Neuron (in vitro differentiated cells): ENCODE data around the gene NAPG.
"Not testable (repeated sequence)": the region's sequence is repeated elsewhere in the genome, so short reads cannot be mapped to it uniquely, and the experiment has no call there.

Experiments
- H2AFZ ChIP-seq: one replicate; pipeline ENCODE4 v1.6.1; 2013; ENCODE audit warnings: low read depth, mild to moderate bottlenecking, inconsistent platforms, low read length, moderate library complexity
- H3K27me3 ChIP-seq: one replicate; pipeline ENCODE4 v1.6.1; 2013; ENCODE audit warnings: low read length; ENCODE audit not compliant: insufficient read depth
- H3K36me3 ChIP-seq: one replicate; pipeline ENCODE4 v1.6.1; 2013; ENCODE audit warnings: low read length; ENCODE audit not compliant: insufficient read depth
- H3K4me1 ChIP-seq: one replicate; pipeline ENCODE4 v1.6.1; 2013; ENCODE audit warnings: low read length; ENCODE audit not compliant: insufficient read depth
- H3K4me3 ChIP-seq: 2 replicates; pipeline ENCODE4 v1.5.1; 2013; ENCODE audit warnings: mild to moderate bottlenecking, low read length, moderate library complexity
- H3K9me3 ChIP-seq: one replicate; pipeline ENCODE4 v1.6.1; 2013; ENCODE audit warnings: low read length

NAPG gene

GRCh38 chr18:10539124-10539523, 13.3 kb downstream of the NAPG start:
- H3K4me1 ChIP-seq, H3K4me3 ChIP-seq, H3K27me3 ChIP-seq, H3K9me3 ChIP-seq, H2AFZ ChIP-seq: not testable (repeated sequence)
- peaks cover 35% of the 10 kb centered on the region for H3K36me3 ChIP-seq

GRCh38 chr18:10543277-10543676, 17.4 kb downstream of the NAPG start:
- peaks cover 70% of the 10 kb centered on the region for H3K36me3 ChIP-seq
- no peaks in the 10 kb centered on the region for H3K9me3 ChIP-seq
- H3K4me1 ChIP-seq, result no peaks in the 10 kb centered on the region
- H3K27me3 ChIP-seq, result no peaks in the 10 kb centered on the region
- H3K4me3 ChIP-seq, result no peak overlapping the region
- no peak overlapping the region for H2AFZ ChIP-seq

- no peaks in the 10 kb centered on the region for H3K9me3 ChIP-seq
- H3K4me1 ChIP-seq, result no peaks in the 10 kb centered on the region
- H3K36me3 ChIP-seq, result peaks cover 75% of the 10 kb centered on the region
- no peak overlapping the region for H3K4me3 ChIP-seq
- H3K27me3 ChIP-seq, result no peaks in the 10 kb centered on the region
- H2AFZ ChIP-seq, result no peak overlapping the region
Measured at GRCh38 chr18:10544093-10544748, 18.4 kb downstream of the NAPG start.

- no peak overlapping the region for H2AFZ ChIP-seq
- H3K9me3 ChIP-seq, result no peaks in the 10 kb centered on the region
- peaks cover 74% of the 10 kb centered on the region for H3K36me3 ChIP-seq
- H3K4me1 ChIP-seq, result no peaks in the 10 kb centered on the region
- H3K27me3 ChIP-seq, result no peaks in the 10 kb centered on the region
- H3K4me3 ChIP-seq, result no peak overlapping the region
Measured at GRCh38 chr18:10546557-10547300, 20.9 kb downstream of the NAPG start.

GRCh38 chr18:10552226-10552625, 26.4 kb downstream of the NAPG start:
- Histone ChIP-seq H3K4me3 (no peak overlapping the region), H3K36me3 (peaks cover 85% of the 10 kb centered on the region), H2AFZ (no peak overlapping the region), H3K9me3 (peaks cover 9% of the 10 kb centered on the region), H3K4me1 (no peaks in the 10 kb centered on the region), H3K27me3 (no peaks in the 10 kb centered on the region)

GRCh38 chr18:10556251-10556650, 30.4 kb downstream of the NAPG start:
- H3K27me3 ChIP-seq, H2AFZ ChIP-seq, H3K4me3 ChIP-seq, H3K4me1 ChIP-seq, H3K9me3 ChIP-seq: not testable (repeated sequence)
- peaks cover 58% of the 10 kb centered on the region for H3K36me3 ChIP-seq

GRCh38 chr18:10557085-10557677, 31.4 kb downstream of the NAPG start:
- Histone ChIP-seq H3K36me3 (peaks cover 49% of the 10 kb centered on the region), H3K27me3 (no peaks in the 10 kb centered on the region), H2AFZ (no peak overlapping the region), H3K4me3 (no peak overlapping the region), H3K4me1 (no peaks in the 10 kb centered on the region), H3K9me3 (peaks cover 9% of the 10 kb centered on the region)

GRCh38 chr18:10558243-10558966, 32.6 kb downstream of the NAPG start:
- peaks cover 37% of the 10 kb centered on the region for H3K36me3 ChIP-seq
- H3K9me3 ChIP-seq, result peaks cover 9% of the 10 kb centered on the region
- no peaks in the 10 kb centered on the region for H3K4me1 ChIP-seq
- H3K27me3 ChIP-seq, result no peaks in the 10 kb centered on the region
- H3K4me3 ChIP-seq, result no peak overlapping the region
- H2AFZ ChIP-seq, result no peak overlapping the region

GRCh38 chr18:10558967-10559298, 33.1 kb downstream of the NAPG start:
- Histone ChIP-seq H2AFZ (no peak overlapping the region), H3K27me3 (no peaks in the 10 kb centered on the region), H3K36me3 (peaks cover 33% of the 10 kb centered on the region), H3K4me3 (no peak overlapping the region), H3K9me3 (peaks cover 9% of the 10 kb centered on the region), H3K4me1 (no peaks in the 10 kb centered on the region)

- H3K36me3 ChIP-seq, result peaks cover 25% of the 10 kb centered on the region
- no peak overlapping the region for H3K4me3 ChIP-seq
- peaks cover 6% of the 10 kb centered on the region for H3K9me3 ChIP-seq
- H2AFZ ChIP-seq, result no peak overlapping the region
- no peaks in the 10 kb centered on the region for H3K27me3 ChIP-seq
- H3K4me1 ChIP-seq, result no peaks in the 10 kb centered on the region
Measured at GRCh38 chr18:10559553-10560451, 34.0 kb downstream of the NAPG start.

GRCh38 chr18:10560452-10561045, 34.7 kb downstream of the NAPG start:
- H3K9me3 ChIP-seq, result peaks cover 6% of the 10 kb centered on the region
- no peaks in the 10 kb centered on the region for H3K4me1 ChIP-seq
- H3K4me3 ChIP-seq, result no peak overlapping the region
- H3K36me3 ChIP-seq, result peaks cover 17% of the 10 kb centered on the region
- no peaks in the 10 kb centered on the region for H3K27me3 ChIP-seq
- no peak overlapping the region for H2AFZ ChIP-seq

- no peak overlapping the region for H2AFZ ChIP-seq
- H3K4me3 ChIP-seq, result no peak overlapping the region
- no peaks in the 10 kb centered on the region for H3K36me3 ChIP-seq
- no peaks in the 10 kb centered on the region for H3K9me3 ChIP-seq
- no peaks in the 10 kb centered on the region for H3K27me3 ChIP-seq
- H3K4me1 ChIP-seq, result no peaks in the 10 kb centered on the region
Measured at GRCh38 chr18:10562773-10563160, 36.9 kb downstream of the NAPG start.
